OCI-LY1 (cell line): ENCODE measurements around the gene IDH1.

ENCODE experiments used
- CTCF ChIP-seq: fragments of 200-600 bp; sonication (generic), shearing (Covaris generic); IDR thresholded peaks from 2 replicates; pipeline ENCODE4 v1.5.1; 2017; ENCODE audit warnings: mild to moderate bottlenecking, antibody characterized with exemption, low read length, moderate library complexity, mixed read lengths
- EZH2 ChIP-seq: fragments of 200-600 bp; sonication (generic), shearing (Covaris generic); IDR thresholded peaks from 2 replicates; pipeline ENCODE4 v1.8.0; 2017; ENCODE audit warnings: borderline replicate concordance, mixed run types, mild to moderate bottlenecking, antibody characterized with exemption, low read length, moderate library complexity, mixed read lengths

GRCh38 chr2:208251098-208251497, 3.8 kb downstream of the IDH1 start:
- TF ChIP-seq CTCF (no peak), EZH2 (no peak)
